HepG2 (cell line): ENCODE data around the gene TLR9.

ENCODE experiments used
- POLR2A ChIP-seq, 2 experiments: IDR thresholded peaks; 2 replicates each; pipeline ENCODE4 v1.6.1; 2011; ENCODE audit warnings: low read depth in 2 of 2, low read length in 2 of 2, mild to moderate bottlenecking in 1 of 2, moderate library complexity in 1 of 2; ENCODE audit not compliant: insufficient read depth in 1 of 2
- TF ChIP-seq, protein P1 (sequence below): sonication (generic); formaldehyde crosslinking; IDR thresholded peaks from 2 replicates; pipeline ENCODE4 v1.5.0; 2020; ENCODE audit warnings: mild to moderate bottlenecking, missing genetic modification reagents

- TF ChIP-seq, protein P1, sequence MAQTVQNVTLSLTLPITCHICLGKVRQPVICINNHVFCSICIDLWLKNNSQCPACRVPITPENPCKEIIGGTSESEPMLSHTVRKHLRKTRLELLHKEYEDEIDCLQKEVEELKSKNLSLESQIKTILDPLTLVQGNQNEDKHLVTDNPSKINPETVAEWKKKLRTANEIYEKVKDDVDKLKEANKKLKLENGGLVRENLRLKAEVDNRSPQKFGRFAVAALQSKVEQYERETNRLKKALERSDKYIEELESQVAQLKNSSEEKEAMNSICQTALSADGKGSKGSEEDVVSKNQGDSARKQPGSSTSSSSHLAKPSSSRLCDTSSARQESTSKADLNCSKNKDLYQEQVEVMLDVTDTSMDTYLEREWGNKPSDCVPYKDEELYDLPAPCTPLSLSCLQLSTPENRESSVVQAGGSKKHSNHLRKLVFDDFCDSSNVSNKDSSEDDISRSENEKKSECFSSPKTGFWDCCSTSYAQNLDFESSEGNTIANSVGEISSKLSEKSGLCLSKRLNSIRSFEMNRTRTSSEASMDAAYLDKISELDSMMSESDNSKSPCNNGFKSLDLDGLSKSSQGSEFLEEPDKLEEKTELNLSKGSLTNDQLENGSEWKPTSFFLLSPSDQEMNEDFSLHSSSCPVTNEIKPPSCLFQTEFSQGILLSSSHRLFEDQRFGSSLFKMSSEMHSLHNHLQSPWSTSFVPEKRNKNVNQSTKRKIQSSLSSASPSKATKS = no peak
- TF ChIP-seq POLR2A (IDR thresholded peaks at IDR 0.05; ENCODE audit: insufficient read depth in 1 of 2, low read depth in 2 of 2, low read length in 2 of 2) = no peak
Measured at GRCh38 chr3:52225452-52226228, at the start of gene TLR9.
